ENCODE results near the gene KNCN. TPM values are rescaled to one million over a fixed set of nuclear protein-coding genes. Genes with fewer than 3 reads are reported as not detected.

The KNCN gene
- not detected for polyA plus RNA-seq (2012; ENCODE audit: insufficient read length, low read depth)

DNA sequence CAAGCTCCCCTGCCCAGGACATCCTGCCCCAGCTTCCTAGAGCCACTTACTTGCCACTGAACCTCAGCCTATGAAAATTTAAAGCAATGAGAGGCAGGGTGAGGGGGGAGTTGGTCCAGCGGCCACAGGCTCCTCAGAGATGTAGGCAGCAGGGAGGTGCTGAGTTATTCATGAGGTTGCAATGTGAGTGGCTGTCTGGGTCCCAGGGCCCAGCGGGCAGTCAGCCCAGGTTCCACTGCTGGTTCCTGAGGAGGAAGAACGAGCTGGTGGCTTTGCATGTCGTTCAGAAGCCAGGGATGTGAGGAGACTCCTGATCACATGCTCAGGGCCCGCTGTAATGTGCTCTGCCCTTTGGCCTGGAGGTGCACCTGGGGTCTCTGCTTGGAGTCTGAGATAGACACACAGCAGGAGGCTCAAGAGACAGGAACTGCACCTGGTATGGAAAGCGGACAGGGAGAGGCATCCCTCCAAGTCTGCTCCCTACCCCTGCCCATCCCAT is at the start of gene KNCN:
KNCN (minus strand) TSS at position 51 of the 499 bp plus-strand sequence. CDS start 432 bp downstream, outside the sequence.
- TF ChIP-seq POLR2AphosphoS5 (IDR thresholded peaks at IDR 0.05; ENCODE audit: low read depth, low read length) = no peak
- TF ChIP-seq FOXP2 (optimal IDR thresholded peaks at IDR 0.05; ENCODE audit: borderline replicate concordance, extremely low read depth, extremely low read length, insufficient read depth) = no peak
- no peak for TF ChIP-seq SIN3A (IDR thresholded peaks at IDR 0.05; ENCODE audit: borderline replicate concordance, insufficient read depth, low read length)
- no peak for TF ChIP-seq REST (IDR thresholded peaks at IDR 0.05; ENCODE audit: insufficient read depth in 1 of 2, low read depth in 2 of 2, low read length in 2 of 2)
- no peak for TF ChIP-seq TAF1 (IDR thresholded peaks at IDR 0.05; ENCODE audit: borderline replicate concordance, insufficient read depth, low read length)

DNA sequence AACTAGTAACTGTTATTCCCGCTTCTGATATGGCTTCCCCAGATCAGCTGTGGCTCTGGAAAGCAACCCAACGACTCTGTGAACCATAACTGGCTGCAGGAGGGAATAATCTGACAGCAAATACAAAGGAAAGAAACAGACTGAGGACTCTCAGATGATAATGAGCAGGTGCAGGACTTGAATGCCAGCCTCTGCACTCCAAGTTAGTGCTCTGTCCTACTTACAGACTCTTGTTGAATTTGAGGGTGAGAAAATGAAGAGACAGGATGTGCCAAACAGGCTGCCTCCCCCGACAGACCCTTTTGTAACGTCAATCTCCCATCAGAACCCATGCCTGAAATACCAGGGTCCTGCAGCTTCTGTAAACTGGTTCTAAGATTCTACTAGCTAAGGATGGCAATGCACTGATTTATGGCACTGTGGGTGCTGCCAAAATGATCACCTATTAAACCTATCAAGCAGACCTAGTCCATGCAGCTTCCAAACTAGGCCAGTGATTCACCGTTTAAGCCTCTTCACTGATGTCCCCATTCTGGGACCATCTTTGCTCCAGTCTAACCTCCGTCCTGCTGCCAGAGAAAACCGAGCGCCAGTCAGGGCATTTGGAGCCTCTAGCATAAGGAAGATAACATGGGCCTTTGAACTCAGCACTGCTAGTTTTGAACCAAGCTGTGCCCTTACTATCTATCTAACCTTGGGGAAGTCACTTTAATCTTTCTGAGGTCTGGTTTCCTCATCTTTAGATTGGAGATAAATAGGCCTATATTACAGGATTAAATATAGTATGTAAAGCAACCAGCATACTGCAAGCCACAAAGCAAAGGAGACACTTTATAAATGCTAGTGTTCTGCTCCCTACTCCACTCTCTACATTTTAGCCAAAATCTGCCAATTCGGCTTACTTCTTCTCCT is 47.9 kb upstream of the KNCN start:
- TF ChIP-seq TAF1 (IDR thresholded peaks at IDR 0.05; ENCODE audit: borderline replicate concordance, insufficient read depth, low read length) (no peak), POLR2AphosphoS5 (IDR thresholded peaks at IDR 0.05; ENCODE audit: low read depth, low read length) (no peak), REST (IDR thresholded peaks at IDR 0.05; ENCODE audit: insufficient read depth in 1 of 2, low read depth in 2 of 2, low read length in 2 of 2) (no peak), FOXP2 (optimal IDR thresholded peaks at IDR 0.05; ENCODE audit: borderline replicate concordance, extremely low read depth, extremely low read length, insufficient read depth) (no peak), SIN3A (IDR thresholded peaks at IDR 0.05; ENCODE audit: borderline replicate concordance, insufficient read depth, low read length) (no peak)

DNA sequence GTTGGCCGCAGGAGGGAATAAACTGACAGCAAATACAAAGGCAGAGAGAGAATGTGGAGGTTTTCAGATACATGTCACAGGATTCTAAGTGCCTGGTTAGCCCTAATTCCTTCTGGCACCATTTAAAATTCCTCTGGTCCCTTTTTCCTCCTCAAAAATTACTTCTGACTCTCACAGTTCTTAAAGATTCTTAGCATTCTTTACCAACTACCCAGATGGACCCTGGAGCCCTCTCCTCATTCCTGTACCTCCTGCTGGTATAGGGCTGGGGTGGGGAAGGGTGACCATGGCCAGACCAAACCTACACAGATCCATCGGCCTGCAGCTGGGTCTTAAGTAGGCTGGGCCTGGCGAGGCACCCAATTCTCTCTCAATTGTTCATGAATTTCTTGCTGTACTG is 45.4 kb upstream of the KNCN start:
- TF ChIP-seq POLR2AphosphoS5 (IDR thresholded peaks at IDR 0.05; ENCODE audit: low read depth, low read length) = no peak
- TF ChIP-seq TAF1 (IDR thresholded peaks at IDR 0.05; ENCODE audit: borderline replicate concordance, insufficient read depth, low read length) = no peak
- TF ChIP-seq FOXP2 (optimal IDR thresholded peaks at IDR 0.05; ENCODE audit: borderline replicate concordance, extremely low read depth, extremely low read length, insufficient read depth) = no peak
- no peak for TF ChIP-seq SIN3A (IDR thresholded peaks at IDR 0.05; ENCODE audit: borderline replicate concordance, insufficient read depth, low read length)
- no peak for TF ChIP-seq REST (IDR thresholded peaks at IDR 0.05; ENCODE audit: insufficient read depth in 1 of 2, low read depth in 2 of 2, low read length in 2 of 2)

DNA sequence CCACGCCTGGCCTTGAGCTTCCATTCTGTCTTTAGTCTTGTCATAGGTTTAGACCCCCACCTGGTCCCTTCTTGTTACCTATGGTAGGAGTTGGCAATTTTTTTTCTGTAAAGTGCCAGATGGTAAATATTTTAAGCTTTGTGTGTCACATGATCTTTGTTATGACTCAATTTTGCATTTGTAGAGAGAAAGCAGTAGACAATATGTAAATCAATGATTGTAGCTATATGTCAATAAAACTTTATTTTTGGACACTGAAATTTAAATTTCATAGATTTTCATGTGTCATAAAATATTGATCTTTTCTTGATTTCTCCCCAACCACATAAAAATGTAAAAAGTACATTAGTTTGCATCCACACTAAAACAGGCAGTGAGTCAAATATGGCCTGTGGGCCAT is 44.6 kb upstream of the KNCN start:
- TF ChIP-seq REST (IDR thresholded peaks at IDR 0.05; ENCODE audit: insufficient read depth in 1 of 2, low read depth in 2 of 2, low read length in 2 of 2) (no peak), POLR2AphosphoS5 (IDR thresholded peaks at IDR 0.05; ENCODE audit: low read depth, low read length) (no peak), FOXP2 (optimal IDR thresholded peaks at IDR 0.05; ENCODE audit: borderline replicate concordance, extremely low read depth, extremely low read length, insufficient read depth) (no peak), SIN3A (IDR thresholded peaks at IDR 0.05; ENCODE audit: borderline replicate concordance, insufficient read depth, low read length) (no peak), TAF1 (IDR thresholded peaks at IDR 0.05; ENCODE audit: borderline replicate concordance, insufficient read depth, low read length) (no peak)
